T1000 (cell line): ENCODE results near the gene SIL1.
"Not testable (repeated sequence)": the region's sequence is repeated elsewhere in the genome, so short reads cannot be mapped to it uniquely, and the experiment has no call there.

Source experiments
- DNase-seq: peaks from one replicate; lab custom pipeline; 2025; ENCODE audit warnings: mixed read lengths; lab: John Stamatoyannopoulos, UW

The SIL1 gene

GRCh38 chr5:139174382-139174781 lies 23.8 kb downstream of the SIL1 start:
- DNase-seq: not testable (repeated sequence)

- DNase-seq: no peak
These were observed 26.3 kb downstream of the SIL1 start for GRCh38 chr5:139171779-139172404.

GRCh38 chr5:139167952-139168720 lies 30.0 kb downstream of the SIL1 start:
- DNase-seq: no peak

- no peak for DNase-seq
These were observed 30.6 kb downstream of the SIL1 start for GRCh38 chr5:139167533-139167932.

GRCh38 chr5:139167063-139167462 lies 31.1 kb downstream of the SIL1 start:
- no peak for DNase-seq

- not testable (repeated sequence) for DNase-seq
These were observed 33.3 kb downstream of the SIL1 start for GRCh38 chr5:139164897-139165296.

- no peak for DNase-seq
These were observed 34.1 kb downstream of the SIL1 start for GRCh38 chr5:139164020-139164419.

GRCh38 chr5:139162448-139162847 lies 35.7 kb downstream of the SIL1 start:
- no peak for DNase-seq

GRCh38 chr5:139158791-139159190 lies 39.4 kb downstream of the SIL1 start:
- no peak for DNase-seq

GRCh38 chr5:139157556-139157955 lies 40.6 kb downstream of the SIL1 start:
- DNase-seq: no peak

GRCh38 chr5:139156814-139157213 lies 41.4 kb downstream of the SIL1 start:
- DNase-seq: no peak

- no peak for DNase-seq
These were observed 42.8 kb downstream of the SIL1 start for GRCh38 chr5:139155333-139155732.

GRCh38 chr5:139151902-139152301 lies 46.3 kb downstream of the SIL1 start:
- no peak for DNase-seq

GRCh38 chr5:139150367-139150999 lies 47.7 kb downstream of the SIL1 start:
- DNase-seq: no peak

GRCh38 chr5:139149477-139150199 lies 48.5 kb downstream of the SIL1 start:
- no peak for DNase-seq

- DNase-seq: no peak
These were observed 49.2 kb downstream of the SIL1 start for GRCh38 chr5:139148986-139149385.

- DNase-seq: no peak
These were observed 49.9 kb downstream of the SIL1 start for GRCh38 chr5:139148306-139148705.

GRCh38 chr5:139147483-139148087 lies 50.6 kb downstream of the SIL1 start:
- DNase-seq: no peak

GRCh38 chr5:139146809-139147482 lies 51.2 kb downstream of the SIL1 start:
- no peak for DNase-seq

- DNase-seq: no peak
These were observed 56.5 kb downstream of the SIL1 start for GRCh38 chr5:139141446-139142204.

GRCh38 chr5:139140591-139141071 lies 57.5 kb downstream of the SIL1 start:
- DNase-seq: no peak
